Occipital lobe (tissue), 2 donors: ENCODE measurements around the gene TNS1. TPM values are rescaled to one million over a fixed set of nuclear protein-coding genes. Genes with fewer than 3 reads are reported as not detected.

ENCODE experiments used
- DNase-seq: peaks from one replicate; lab custom pipeline; 2025; lab: John Stamatoyannopoulos, UW
- total RNA-seq: library from RNA; depleted of rRNA; stranded (reverse); fragments of >200 nt; gene quantifications from one replicate; pipeline ENCODE4 v1.2.3, GENCODE V29; 2014

TNS1 gene
- total RNA-seq, 1 donor from 2014 or later, result 3.1 TPM

GRCh38 chr2:217799563-217800432 lies 203.0 kb downstream of the TNS1 start:
- no peak for DNase-seq

- no peak for DNase-seq
Measured at GRCh38 chr2:217798743-217799562, 203.8 kb downstream of the TNS1 start.

GRCh38 chr2:217798191-217798590 lies 204.6 kb downstream of the TNS1 start:
- no peak for DNase-seq

GRCh38 chr2:217797661-217798069 lies 205.1 kb downstream of the TNS1 start:
- no peak for DNase-seq

GRCh38 chr2:217797165-217797564 lies 205.6 kb downstream of the TNS1 start:
- no peak for DNase-seq

- no peak for DNase-seq
Measured at GRCh38 chr2:217795706-217796465, 206.9 kb downstream of the TNS1 start.

GRCh38 chr2:217795067-217795466 lies 207.7 kb downstream of the TNS1 start:
- no peak for DNase-seq

GRCh38 chr2:217794133-217794986 lies 208.4 kb downstream of the TNS1 start:
- DNase-seq, result no peak

GRCh38 chr2:217793566-217794132 lies 209.1 kb downstream of the TNS1 start:
- no peak for DNase-seq

GRCh38 chr2:217792626-217793527 lies 209.9 kb downstream of the TNS1 start:
- DNase-seq, result no peak

GRCh38 chr2:217791551-217791950 lies 211.2 kb downstream of the TNS1 start:
- DNase-seq, result no peak

GRCh38 chr2:217790681-217791392 lies 212.0 kb downstream of the TNS1 start:
- DNase-seq, result peak; percentile 26

- no peak for DNase-seq
Measured at GRCh38 chr2:217790195-217790594, 212.6 kb downstream of the TNS1 start.

- DNase-seq, result no peak
Measured at GRCh38 chr2:217789736-217790181, 213.0 kb downstream of the TNS1 start.

- peak; percentile 63 for DNase-seq
Measured at GRCh38 chr2:217789003-217789735, 213.6 kb downstream of the TNS1 start.

GRCh38 chr2:217788669-217789002 lies 214.2 kb downstream of the TNS1 start:
- DNase-seq, result no peak

- no peak for DNase-seq
Measured at GRCh38 chr2:217787160-217787877, 215.5 kb downstream of the TNS1 start.
